ENCODE measurements around the gene CUX1. TPM values are rescaled to one million over a fixed set of nuclear protein-coding genes. Genes with fewer than 3 reads are reported as not detected.

Gene CUX1
- total and polyA plus RNA-seq, 10 of the 15 experiments (the other 5 are each of a cell fraction or from before 2014, with no cell fraction given) = 6.1 to 48.6 (median 25.9) TPM

DNA sequence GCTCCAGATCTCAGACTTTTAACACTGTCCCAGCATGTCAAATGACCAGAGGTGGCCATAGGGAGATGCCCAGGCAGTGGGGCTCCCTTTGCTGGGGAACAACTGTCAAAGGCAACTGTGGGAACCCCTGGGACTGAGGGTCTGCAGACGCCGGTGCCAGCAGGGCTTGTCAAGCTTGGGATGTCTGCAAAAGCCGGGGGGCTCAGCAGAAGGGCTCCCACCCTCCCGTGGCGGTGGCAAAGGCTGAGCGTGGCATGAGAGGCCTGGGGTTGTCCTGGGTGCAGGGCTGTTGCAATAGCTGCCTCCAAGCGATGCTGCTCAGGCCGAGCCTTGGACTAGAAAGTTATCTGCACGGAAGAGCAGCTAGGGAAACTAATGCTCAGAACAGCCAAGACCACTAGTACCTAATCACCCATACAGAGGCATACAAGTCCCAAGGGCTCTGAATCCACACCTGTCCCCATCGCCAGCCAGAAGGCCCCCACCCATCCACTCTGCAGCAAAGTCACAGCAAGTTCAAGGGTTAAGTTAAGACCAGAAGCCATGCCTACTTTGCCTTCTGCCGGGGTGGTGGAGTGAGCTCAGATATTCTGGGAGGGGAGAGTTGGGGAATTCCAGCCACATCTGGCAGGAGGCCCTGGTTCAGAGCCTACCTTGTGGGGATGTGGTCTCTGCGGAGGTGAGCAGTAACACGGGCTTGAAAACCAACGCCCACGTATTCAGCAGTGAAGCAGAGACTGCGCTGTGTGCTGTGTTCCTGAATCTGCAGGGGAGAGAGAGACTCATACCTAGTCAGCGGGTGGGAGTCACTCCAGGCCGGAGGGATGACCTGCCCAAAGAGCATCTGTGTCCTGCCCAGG is 473.9 kb downstream of the CUX1 start (continued):
- no peak for TF ChIP-seq E2F4 (IDR thresholded peaks at IDR 0.05; ENCODE audit: low read depth, low read length)
- no peak for TF ChIP-seq ZNF24 (IDR thresholded peaks at IDR 0.05)
- TF ChIP-seq BRCA1 (IDR thresholded peaks at IDR 0.05; ENCODE audit: low read depth, low read length) = no peak
- TF ChIP-seq, protein P1, sequence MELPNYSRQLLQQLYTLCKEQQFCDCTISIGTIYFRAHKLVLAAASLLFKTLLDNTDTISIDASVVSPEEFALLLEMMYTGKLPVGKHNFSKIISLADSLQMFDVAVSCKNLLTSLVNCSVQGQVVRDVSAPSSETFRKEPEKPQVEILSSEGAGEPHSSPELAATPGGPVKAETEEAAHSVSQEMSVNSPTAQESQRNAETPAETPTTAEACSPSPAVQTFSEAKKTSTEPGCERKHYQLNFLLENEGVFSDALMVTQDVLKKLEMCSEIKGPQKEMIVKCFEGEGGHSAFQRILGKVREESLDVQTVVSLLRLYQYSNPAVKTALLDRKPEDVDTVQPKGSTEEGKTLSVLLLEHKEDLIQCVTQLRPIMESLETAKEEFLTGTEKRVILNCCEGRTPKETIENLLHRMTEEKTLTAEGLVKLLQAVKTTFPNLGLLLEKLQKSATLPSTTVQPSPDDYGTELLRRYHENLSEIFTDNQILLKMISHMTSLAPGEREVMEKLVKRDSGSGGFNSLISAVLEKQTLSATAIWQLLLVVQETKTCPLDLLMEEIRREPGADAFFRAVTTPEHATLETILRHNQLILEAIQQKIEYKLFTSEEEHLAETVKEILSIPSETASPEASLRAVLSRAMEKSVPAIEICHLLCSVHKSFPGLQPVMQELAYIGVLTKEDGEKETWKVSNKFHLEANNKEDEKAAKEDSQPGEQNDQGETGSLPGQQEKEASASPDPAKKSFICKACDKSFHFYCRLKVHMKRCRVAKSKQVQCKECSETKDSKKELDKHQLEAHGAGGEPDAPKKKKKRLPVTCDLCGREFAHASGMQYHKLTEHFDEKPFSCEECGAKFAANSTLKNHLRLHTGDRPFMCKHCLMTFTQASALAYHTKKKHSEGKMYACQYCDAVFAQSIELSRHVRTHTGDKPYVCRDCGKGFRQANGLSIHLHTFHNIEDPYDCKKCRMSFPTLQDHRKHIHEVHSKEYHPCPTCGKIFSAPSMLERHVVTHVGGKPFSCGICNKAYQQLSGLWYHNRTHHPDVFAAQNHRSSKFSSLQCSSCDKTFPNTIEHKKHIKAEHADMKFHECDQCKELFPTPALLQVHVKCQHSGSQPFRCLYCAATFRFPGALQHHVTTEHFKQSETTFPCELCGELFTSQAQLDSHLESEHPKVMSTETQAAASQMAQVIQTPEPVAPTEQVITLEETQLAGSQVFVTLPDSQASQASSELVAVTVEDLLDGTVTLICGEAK (IDR thresholded peaks at IDR 0.05; ENCODE audit: borderline replicate concordance) = no peak
- TF ChIP-seq POLR2AphosphoS2 (IDR thresholded peaks at IDR 0.05; ENCODE audit: low read depth, low read length) = 0 out of 2 replicates have a peak, but pooled peaks have one; percentile 39
- TF ChIP-seq, protein P2, sequence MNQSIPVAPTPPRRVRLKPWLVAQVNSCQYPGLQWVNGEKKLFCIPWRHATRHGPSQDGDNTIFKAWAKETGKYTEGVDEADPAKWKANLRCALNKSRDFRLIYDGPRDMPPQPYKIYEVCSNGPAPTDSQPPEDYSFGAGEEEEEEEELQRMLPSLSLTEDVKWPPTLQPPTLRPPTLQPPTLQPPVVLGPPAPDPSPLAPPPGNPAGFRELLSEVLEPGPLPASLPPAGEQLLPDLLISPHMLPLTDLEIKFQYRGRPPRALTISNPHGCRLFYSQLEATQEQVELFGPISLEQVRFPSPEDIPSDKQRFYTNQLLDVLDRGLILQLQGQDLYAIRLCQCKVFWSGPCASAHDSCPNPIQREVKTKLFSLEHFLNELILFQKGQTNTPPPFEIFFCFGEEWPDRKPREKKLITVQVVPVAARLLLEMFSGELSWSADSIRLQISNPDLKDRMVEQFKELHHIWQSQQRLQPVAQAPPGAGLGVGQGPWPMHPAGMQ (IDR thresholded peaks at IDR 0.05; ENCODE audit: borderline replicate concordance) = no peak
- no peak for TF ChIP-seq SMAD1 (IDR thresholded peaks at IDR 0.05; ENCODE audit: low read depth, partially characterized antibody)
- no peak for TF ChIP-seq STAT1 (conservative IDR thresholded peaks at IDR 0.05)
- no peak; the same call in 1 of the 2 replicates for TF ChIP-seq SMC3 (IDR thresholded peaks at IDR 0.05; ENCODE audit: borderline replicate concordance, low read length)
- TF ChIP-seq TCF7 (IDR thresholded peaks at IDR 0.05; ENCODE audit: borderline replicate concordance) = no peak
- TF ChIP-seq CHD2 (IDR thresholded peaks at IDR 0.05; ENCODE audit: borderline replicate concordance, low read depth, low read length) = no peak
- TF ChIP-seq, protein P3, sequence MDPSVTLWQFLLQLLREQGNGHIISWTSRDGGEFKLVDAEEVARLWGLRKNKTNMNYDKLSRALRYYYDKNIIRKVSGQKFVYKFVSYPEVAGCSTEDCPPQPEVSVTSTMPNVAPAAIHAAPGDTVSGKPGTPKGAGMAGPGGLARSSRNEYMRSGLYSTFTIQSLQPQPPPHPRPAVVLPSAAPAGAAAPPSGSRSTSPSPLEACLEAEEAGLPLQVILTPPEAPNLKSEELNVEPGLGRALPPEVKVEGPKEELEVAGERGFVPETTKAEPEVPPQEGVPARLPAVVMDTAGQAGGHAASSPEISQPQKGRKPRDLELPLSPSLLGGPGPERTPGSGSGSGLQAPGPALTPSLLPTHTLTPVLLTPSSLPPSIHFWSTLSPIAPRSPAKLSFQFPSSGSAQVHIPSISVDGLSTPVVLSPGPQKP (IDR thresholded peaks at IDR 0.05; ENCODE audit: low read depth, low read length) = no peak
- TF ChIP-seq TAF1 (IDR thresholded peaks at IDR 0.05; ENCODE audit: borderline replicate concordance, low read depth, low read length) = peak; percentile 42; the same call in 1 of the 2 replicates
- no peak for TF ChIP-seq NR2C2 (IDR thresholded peaks at IDR 0.05; ENCODE audit: borderline replicate concordance, control insufficient read depth, insufficient read length, low read depth)
- TF ChIP-seq CREB1 (IDR thresholded peaks at IDR 0.05; ENCODE audit: low read depth) = no peak
- no peak for TF ChIP-seq ZNF622 (IDR thresholded peaks at IDR 0.05)
- no peak for TF ChIP-seq ZNF384 (IDR thresholded peaks at IDR 0.05; ENCODE audit: borderline replicate concordance, low read depth, low read length)
- peak; percentile 83 for TF ChIP-seq RELB (IDR thresholded peaks at IDR 0.05; ENCODE audit: low read depth)
- no peak for TF ChIP-seq JUND (IDR thresholded peaks at IDR 0.05; ENCODE audit: low read depth, low read length)
- peak; percentile 56 for TF ChIP-seq SP1 (IDR thresholded peaks at IDR 0.05; ENCODE audit: low read depth, low read length)
- no peak for TF ChIP-seq WRNIP1 (IDR thresholded peaks at IDR 0.05; ENCODE audit: borderline replicate concordance, low read depth, low read length)
